ENCODE results near the gene CRIM1. TPM values are rescaled to one million over a fixed set of nuclear protein-coding genes. Genes with fewer than 3 reads are reported as not detected.

Gene CRIM1
- total RNA-seq, 2 donors from 2014 or later, result 26.7 to 26.9 TPM

GRCh38 chr2:36380624-36381481, 25.3 kb downstream of the CRIM1 start:
- WGBS, 2 experiments (ENCODE audit: insufficient coverage in 1 of 2, insufficient read length in 1 of 2), result 58 to 78% methylated on average over 6 to 15 of the region's 15 CpGs
- Mint-ChIP-seq H3K9me3 (no peaks in the 10 kb centered on the region), H3K4me1 (peaks cover 64% of the 10 kb centered on the region), H3K4me3 (peak overlapping the region; percentile 17), H3K27me3 (ENCODE audit: insufficient read depth) (no peaks in the 10 kb centered on the region), H3K36me3 (ENCODE audit: low read depth) (peaks cover 6% of the 10 kb centered on the region), H3K27ac (peak overlapping the region; percentile 59)
- H3K27me3 ChIP-seq (ENCODE audit: control insufficient read depth, insufficient read depth, low read length, poor library complexity, severe bottlenecking), result no peaks in the 10 kb centered on the region
- TF ChIP-seq CTCF (conservative IDR thresholded peaks at IDR 0.05), result no peak
- peaks cover 4% of the 10 kb centered on the region for H3K36me3 ChIP-seq (ENCODE audit: control insufficient read depth, insufficient read depth, low read length)
- peak; percentile 96 for DNase-seq
- no peak overlapping the region for H3K27ac ChIP-seq (ENCODE audit: low read depth, low read length)
- H3K4me1 ChIP-seq (ENCODE audit: control insufficient read depth, insufficient read depth, low read length), result peaks cover 3% of the 10 kb centered on the region
- no peaks in the 10 kb centered on the region for H3K9me3 ChIP-seq (ENCODE audit: control insufficient read depth, low read length)
- no peak overlapping the region for H3K4me3 ChIP-seq (ENCODE audit: low read length)
- no peak overlapping the region for H3K9ac ChIP-seq (ENCODE audit: extremely low read depth, low read length, poor library complexity, severe bottlenecking)

- H3K9me3 ChIP-seq (ENCODE audit: control insufficient read depth, low read length), result no peaks in the 10 kb centered on the region
- no peak overlapping the region for H3K4me3 ChIP-seq (ENCODE audit: low read length)
- peaks cover 4% of the 10 kb centered on the region for H3K36me3 ChIP-seq (ENCODE audit: control insufficient read depth, insufficient read depth, low read length)
- DNase-seq, result no peak
- no peak overlapping the region for H3K27ac ChIP-seq (ENCODE audit: low read depth, low read length)
- Mint-ChIP-seq H3K27me3 (ENCODE audit: insufficient read depth) (no peaks in the 10 kb centered on the region), H3K4me1 (peaks cover 64% of the 10 kb centered on the region), H3K27ac (peak overlapping the region; percentile 59), H3K4me3 (no peak overlapping the region), H3K9me3 (no peaks in the 10 kb centered on the region), H3K36me3 (ENCODE audit: low read depth) (peaks cover 6% of the 10 kb centered on the region)
- H3K4me1 ChIP-seq (ENCODE audit: control insufficient read depth, insufficient read depth, low read length), result peaks cover 9% of the 10 kb centered on the region
- no peaks in the 10 kb centered on the region for H3K27me3 ChIP-seq (ENCODE audit: control insufficient read depth, insufficient read depth, low read length, poor library complexity, severe bottlenecking)
- TF ChIP-seq CTCF (conservative IDR thresholded peaks at IDR 0.05), result no peak
- 95 to 100% methylated on average over 3 to 6 of the region's 6 CpGs for WGBS, 2 experiments (ENCODE audit: insufficient coverage in 1 of 2, insufficient read length in 1 of 2)
- H3K9ac ChIP-seq (ENCODE audit: extremely low read depth, low read length, poor library complexity, severe bottlenecking), result no peak overlapping the region
These were observed 26.4 kb downstream of the CRIM1 start for GRCh38 chr2:36381993-36382392.

- WGBS, 2 experiments (ENCODE audit: insufficient coverage in 1 of 2, insufficient read length in 1 of 2), result 75 to 86% methylated on average over 1 to 2 of the region's 2 CpGs
- peaks cover 4% of the 10 kb centered on the region for H3K36me3 ChIP-seq (ENCODE audit: control insufficient read depth, insufficient read depth, low read length)
- no peak overlapping the region for H3K4me3 ChIP-seq (ENCODE audit: low read length)
- no peaks in the 10 kb centered on the region for H3K9me3 ChIP-seq (ENCODE audit: control insufficient read depth, low read length)
- H3K27me3 ChIP-seq (ENCODE audit: control insufficient read depth, insufficient read depth, low read length, poor library complexity, severe bottlenecking), result no peaks in the 10 kb centered on the region
- Mint-ChIP-seq H3K9me3 (no peaks in the 10 kb centered on the region), H3K4me3 (no peak overlapping the region), H3K36me3 (ENCODE audit: low read depth) (peaks cover 6% of the 10 kb centered on the region), H3K4me1 (peaks cover 66% of the 10 kb centered on the region), H3K27me3 (ENCODE audit: insufficient read depth) (no peaks in the 10 kb centered on the region), H3K27ac (no peak overlapping the region)
- H3K9ac ChIP-seq (ENCODE audit: extremely low read depth, low read length, poor library complexity, severe bottlenecking), result no peak overlapping the region
- peaks cover 13% of the 10 kb centered on the region for H3K4me1 ChIP-seq (ENCODE audit: control insufficient read depth, insufficient read depth, low read length)
- H3K27ac ChIP-seq (ENCODE audit: low read depth, low read length), result no peak overlapping the region
- no peak for DNase-seq
- no peak for TF ChIP-seq CTCF (conservative IDR thresholded peaks at IDR 0.05)
These were observed 26.9 kb downstream of the CRIM1 start for GRCh38 chr2:36382472-36382871.

All from endodermal cell (in vitro differentiated cells).